NCI-H1105 (cell line): ENCODE results near the gene KRT7.
"Not testable (repeated sequence)": the region's sequence is repeated elsewhere in the genome, so short reads cannot be mapped to it uniquely, and the experiment has no call there.

ENCODE experiments used
- DNase-seq: peaks from one replicate; lab custom pipeline; 2025; lab: John Stamatoyannopoulos, UW

Gene KRT7

GRCh38 chr12:52255926-52256583, 23.0 kb downstream of the KRT7 start:
- no peak for DNase-seq

DNA sequence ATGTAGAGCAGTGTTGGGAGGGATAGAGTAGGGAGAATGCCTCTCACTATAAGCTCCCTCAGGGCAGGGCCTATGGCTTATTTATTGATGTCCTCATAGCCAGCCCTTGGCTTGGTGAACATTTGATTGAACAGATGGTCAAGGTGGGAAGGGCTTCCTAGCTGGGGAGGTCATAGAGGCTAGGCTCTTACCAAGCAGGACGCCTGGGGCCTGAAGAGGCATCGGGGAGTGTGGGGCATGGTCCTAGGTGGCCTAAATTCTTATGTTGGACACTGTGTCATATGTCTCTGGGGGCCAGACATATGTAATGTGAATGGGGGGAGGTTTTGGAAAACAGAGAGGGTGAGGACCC, 23.5 kb downstream of the KRT7 start:
- DNase-seq = no peak

DNA sequence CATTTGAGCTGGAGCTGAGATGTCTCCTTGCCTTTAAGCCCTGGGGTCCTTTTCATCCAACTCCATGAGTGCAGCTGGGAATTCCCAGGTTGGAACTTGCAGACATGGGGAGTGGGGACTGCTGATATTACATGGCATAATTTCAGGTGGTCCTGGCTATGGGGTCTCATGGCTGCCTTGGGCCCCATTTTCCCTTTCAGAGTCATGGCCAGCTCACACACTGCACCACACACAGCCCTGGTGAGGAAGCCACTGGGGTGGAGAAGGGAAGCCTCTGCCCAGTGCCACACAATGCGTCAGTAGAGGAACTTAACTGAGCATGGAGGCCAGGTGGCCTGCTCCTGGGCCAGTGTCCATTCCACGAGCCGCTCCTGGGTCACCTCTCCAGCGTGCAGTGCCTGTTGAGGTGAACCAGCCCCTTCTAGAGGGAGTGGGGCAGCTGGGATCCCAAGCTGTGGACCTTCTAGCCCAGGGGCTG, 24.1 kb downstream of the KRT7 start:
- no peak for DNase-seq

DNA sequence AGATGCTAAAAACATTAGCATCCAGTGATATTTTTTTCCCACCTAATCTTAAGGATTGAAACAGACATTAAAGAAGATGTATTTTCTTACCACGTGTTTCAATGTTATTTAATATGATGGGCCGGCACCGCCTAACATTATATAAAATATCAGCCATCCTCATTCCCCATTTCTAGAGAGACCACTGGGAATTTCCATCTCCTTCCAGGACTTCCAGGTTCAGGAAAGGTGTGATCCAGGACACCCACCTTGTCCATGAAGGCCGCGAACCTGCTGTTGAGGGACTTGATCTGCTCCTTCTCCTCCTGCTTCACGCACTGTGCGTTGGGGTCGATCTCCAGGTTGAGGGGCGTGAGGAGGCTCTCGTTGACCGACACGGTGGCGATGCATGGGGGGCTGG, 24.9 kb downstream of the KRT7 start:
- DNase-seq = not testable (repeated sequence)

DNA sequence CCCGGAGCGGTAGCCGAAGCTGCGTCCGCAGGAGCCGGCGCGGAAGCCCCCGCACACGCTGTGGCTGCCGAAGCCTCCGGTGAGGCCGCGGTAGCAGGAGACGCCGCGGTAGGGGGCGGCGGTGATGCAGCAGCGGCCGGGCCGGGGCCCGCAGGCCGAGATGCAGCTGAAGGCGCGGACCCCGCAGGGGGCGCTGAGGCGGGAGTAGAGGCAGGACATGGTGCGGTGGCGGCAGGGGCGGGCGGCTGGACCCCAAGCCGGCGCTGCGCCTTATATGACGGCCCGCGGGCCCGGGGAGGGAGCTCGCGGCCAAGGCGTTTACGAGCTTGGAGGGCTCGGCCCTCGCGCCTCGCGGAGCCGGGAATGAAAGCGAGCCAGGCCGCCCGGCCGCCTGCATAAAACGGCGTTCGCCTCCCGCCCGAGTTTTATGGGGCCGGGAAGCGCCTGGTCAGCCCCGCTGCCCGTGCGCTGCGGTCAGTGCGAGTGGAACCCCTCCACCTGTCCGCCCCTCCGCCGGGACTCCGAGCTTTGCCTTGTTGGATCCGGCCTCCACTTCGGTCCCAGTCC, 25.4 kb downstream of the KRT7 start:
- no peak for DNase-seq

- DNase-seq = no peak
These were observed 26.7 kb downstream of the KRT7 start for GRCh38 chr12:52259657-52260243.

DNA sequence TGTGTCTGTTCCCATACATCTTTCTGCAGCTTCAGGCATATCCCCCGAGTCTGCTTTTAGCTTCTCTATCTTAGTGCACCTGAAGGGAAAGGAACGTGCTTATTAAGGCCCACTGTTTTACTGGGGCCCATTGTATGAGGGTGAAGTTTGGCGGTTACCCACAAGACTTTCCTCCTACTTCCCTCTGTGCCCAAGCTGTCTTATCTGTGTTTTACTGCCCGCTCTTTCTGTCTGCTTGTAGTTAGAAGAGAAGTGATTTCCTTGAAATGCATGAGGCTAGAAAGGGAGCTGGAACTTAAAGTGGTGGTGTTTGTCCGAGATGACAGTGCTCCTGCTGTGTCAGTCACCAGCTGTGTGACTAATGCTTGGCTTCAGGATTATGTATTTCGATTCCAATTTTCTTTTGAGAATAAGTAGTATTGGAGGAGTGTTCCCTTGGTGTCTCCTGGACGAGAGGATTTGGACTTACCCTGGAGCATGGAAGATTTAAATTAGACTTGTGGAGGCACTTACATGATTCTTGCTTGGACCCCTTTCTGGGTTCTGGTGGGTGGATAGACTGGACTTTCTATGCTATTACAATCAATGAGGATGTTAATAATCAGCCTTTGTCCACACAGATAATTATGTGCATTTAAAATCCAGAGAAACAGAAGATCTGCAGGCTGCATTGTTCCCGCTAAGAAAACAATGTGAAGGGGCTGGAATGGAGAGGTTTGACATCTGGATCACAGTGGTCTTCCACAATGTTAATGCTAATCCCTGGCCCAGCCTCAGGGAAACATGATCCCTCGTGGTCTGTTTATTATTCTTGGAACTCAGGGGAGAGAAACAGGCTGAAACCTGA, 27.5 kb downstream of the KRT7 start:
- no peak for DNase-seq

DNA sequence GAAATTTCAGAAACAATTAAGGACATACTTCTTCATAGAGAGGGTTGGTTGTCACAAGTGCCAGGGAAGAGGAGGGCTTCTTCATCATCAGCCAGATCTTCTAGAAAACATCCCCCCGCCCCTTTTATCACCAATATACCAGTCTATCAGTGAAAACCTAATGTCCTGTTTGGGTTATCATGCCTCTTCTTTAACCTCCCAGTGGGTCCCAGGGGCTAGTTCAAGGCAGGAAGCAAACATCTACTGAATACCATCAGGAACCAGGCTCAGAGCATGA, 28.1 kb downstream of the KRT7 start:
- DNase-seq = no peak

GRCh38 chr12:52262286-52262685, 29.2 kb downstream of the KRT7 start:
- DNase-seq = no peak

GRCh38 chr12:52263761-52264434, 30.9 kb downstream of the KRT7 start:
- DNase-seq = no peak

GRCh38 chr12:52264435-52264825, 31.4 kb downstream of the KRT7 start:
- no peak for DNase-seq

DNA sequence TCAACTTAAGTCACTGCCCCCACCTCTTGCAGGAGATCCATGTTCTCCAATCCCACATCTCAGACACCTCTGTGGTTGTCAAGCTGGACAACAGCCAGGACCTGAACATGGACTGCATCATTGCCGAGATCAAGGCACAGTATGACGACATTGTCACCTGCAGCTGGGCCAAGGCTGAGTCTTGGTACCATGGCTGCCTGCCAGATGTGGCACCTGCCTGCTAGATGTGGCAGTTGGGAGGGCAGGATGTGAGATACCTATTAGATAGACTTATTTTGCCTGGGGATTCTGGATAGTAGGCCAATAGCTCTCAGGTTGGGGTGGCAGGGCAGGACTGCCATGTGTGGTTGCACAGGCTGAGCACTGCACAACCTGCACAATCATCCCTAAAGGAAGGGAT, 33.5 kb downstream of the KRT7 start:
- DNase-seq = no peak

DNA sequence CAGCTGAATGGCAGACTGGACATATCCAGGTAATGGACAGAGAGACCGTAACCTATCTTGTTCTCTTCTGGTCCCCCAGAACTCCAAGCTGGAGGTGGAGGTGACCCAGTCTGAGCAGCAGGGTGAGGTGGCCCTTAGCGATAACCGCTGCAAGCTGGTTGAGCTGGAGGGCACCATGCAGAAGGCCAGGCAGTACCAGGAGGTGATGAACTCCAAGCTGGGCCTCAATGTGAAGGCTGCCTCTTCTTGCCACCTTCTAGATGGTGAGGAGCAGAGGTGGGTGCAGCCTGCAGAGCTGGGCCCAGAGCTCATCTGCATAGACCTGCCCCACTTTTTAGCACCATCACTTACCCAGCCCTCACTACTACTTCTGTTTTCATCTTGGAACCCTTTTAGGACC, 34.2 kb downstream of the KRT7 start:
- DNase-seq = no peak

DNA sequence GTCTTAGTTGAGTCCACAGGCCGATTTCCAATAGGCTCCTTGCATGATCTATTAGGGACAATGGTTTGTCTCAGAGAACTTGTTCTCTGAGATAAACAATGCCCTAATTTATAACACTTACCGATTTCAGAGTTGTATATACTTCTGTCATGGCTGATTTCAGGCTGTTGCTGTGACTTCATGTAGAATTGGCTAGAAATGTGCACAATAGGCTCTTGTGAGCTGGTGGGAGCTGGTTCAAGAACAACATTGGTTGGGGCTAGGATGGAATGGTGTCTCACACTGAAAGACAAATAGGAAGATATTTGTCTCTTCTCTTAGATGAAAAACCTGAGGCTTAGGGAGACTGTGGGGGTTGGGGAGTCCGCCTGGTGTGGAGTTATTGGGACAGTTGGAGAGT, 34.7 kb downstream of the KRT7 start:
- DNase-seq = no peak

- no peak for DNase-seq
These were observed 35.2 kb downstream of the KRT7 start for GRCh38 chr12:52268212-52268611.

DNA sequence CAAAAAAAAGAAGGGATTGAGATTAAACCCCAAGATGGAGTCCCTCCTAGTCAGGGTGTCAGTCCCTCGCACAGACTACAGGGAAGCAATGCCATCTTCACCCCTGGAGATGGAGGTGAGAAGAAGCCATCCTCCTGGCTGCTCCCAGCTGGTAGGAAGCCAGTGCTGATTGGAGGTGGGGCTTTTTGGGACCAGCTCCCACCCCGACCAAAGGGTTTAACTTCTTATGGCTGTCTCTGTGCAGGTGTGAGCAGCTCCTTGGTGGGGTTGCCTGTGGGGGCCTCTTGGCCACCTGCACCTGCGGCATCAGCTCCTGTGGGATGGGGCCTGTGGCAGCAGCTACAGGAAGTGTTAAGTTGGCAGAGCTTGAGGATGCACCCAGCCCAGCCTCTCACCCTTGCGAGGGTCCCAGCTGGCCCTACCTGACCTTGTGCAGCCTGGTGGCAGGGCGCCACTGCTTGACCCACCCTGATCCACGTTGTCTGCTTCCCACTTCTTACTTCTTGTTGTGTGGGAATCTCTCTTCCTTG, 37.6 kb downstream of the KRT7 start:
- no peak for DNase-seq

GRCh38 chr12:52271158-52271557, 38.1 kb downstream of the KRT7 start:
- no peak for DNase-seq

DNA sequence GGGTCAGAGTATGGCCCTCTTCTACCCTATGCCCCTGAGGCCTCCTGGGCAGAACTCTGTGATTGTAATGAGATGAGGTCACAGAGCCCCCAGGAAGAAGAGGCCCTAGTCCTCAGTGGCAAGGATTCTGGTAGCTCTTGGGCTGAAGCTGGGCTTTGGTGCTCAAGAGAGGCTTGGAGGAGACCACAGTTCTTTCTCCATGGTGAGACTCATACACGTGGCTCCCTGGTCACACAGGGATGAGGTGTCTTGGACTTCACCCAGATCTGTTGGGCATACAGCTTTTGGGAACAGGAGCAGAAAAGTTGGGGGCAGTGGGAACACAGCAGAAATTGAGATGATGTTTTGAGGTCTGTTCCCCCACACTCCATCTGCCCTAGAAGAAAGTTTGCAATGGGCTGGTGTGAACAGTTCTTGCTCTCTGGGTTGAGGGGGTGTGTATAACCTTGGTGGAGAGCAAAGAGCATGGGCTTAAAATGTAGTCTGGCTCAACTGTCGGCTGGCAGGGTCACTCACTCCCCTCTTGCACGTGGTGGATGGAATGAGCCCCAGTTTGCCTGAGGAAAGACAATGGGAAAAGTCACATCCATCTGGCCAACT, 41.6 kb downstream of the KRT7 start, which contains the start of gene KRT86:
Gene KRT86 (plus strand): TSS at position 125 of the 600 bp plus-strand sequence. CDS start 27,272 bp downstream, outside the sequence.
- no peak for DNase-seq

GRCh38 chr12:52275686-52276085, 42.6 kb downstream of the KRT7 start:
- no peak for DNase-seq

GRCh38 chr12:52277486-52278245, 44.6 kb downstream of the KRT7 start:
- no peak for DNase-seq
